OCI-LY1 (cell line): ENCODE data around the gene SERINC5.
"Not testable (repeated sequence)": the region's sequence is repeated elsewhere in the genome, so short reads cannot be mapped to it uniquely, and the experiment has no call there.

Experiments
- H2AFZ ChIP-seq: fragments of 200-600 bp; sonication (generic), shearing (Covaris generic); 2 replicates; pipeline ENCODE4 v1.6.0; 2014; ENCODE audit warnings: antibody characterized with exemption, mild to moderate bottlenecking, low read length
- H3F3A ChIP-seq: fragments of 200-600 bp; sonication (generic), shearing (Covaris generic); 2 replicates; pipeline ENCODE4 v1.6.0; 2014; ENCODE audit warnings: mild to moderate bottlenecking, antibody characterized with exemption, low read length, moderate library complexity; ENCODE audit not compliant: insufficient read depth
- H3K27ac ChIP-seq: fragments of 200-600 bp; sonication (generic); 2 replicates; pipeline ENCODE4 v1.5.1; 2014; ENCODE audit warnings: low read length, mixed run types, mild to moderate bottlenecking, low read depth; ENCODE audit not compliant: poor library complexity, severe bottlenecking
- H3K27me3 ChIP-seq: fragments of 200-600 bp; sonication (generic); 2 replicates; pipeline ENCODE4 v1.6.0; 2014; ENCODE audit warnings: antibody characterized with exemption, mild to moderate bottlenecking, low read length, moderate library complexity; ENCODE audit not compliant: insufficient read depth
- H3K36me3 ChIP-seq: fragments of 200-600 bp; sonication (generic); 2 replicates; pipeline ENCODE4 v1.6.1; 2014; ENCODE audit warnings: mild to moderate bottlenecking, antibody characterized with exemption, low read length, moderate library complexity, mixed read lengths; ENCODE audit not compliant: insufficient read depth
- H3K4me1 ChIP-seq: fragments of 200-600 bp; sonication (generic); 2 replicates; pipeline ENCODE4 v1.5.1; 2014; ENCODE audit warnings: mild to moderate bottlenecking, low read length, moderate library complexity; ENCODE audit not compliant: insufficient read depth, severe bottlenecking
- H3K4me2 ChIP-seq: fragments of 200-600 bp; sonication (generic), shearing (Covaris generic); 2 replicates; pipeline ENCODE4 v1.6.1; 2014; ENCODE audit warnings: low read length
- H3K4me3 ChIP-seq: fragments of 200-600 bp; sonication (generic); 2 replicates; pipeline ENCODE4 v1.5.1; 2014; ENCODE audit warnings: low read length, low read depth, mild to moderate bottlenecking, mixed read lengths; ENCODE audit not compliant: poor library complexity, severe bottlenecking
- H3K79me2 ChIP-seq: fragments of 200-600 bp; shearing (Covaris generic); 2 replicates; pipeline ENCODE4 v1.6.1; 2016; ENCODE audit warnings: mixed run types, low read length, mixed read lengths; ENCODE audit not compliant: insufficient read depth
- H3K9ac ChIP-seq: fragments of 200-600 bp; sonication (generic), shearing (Covaris generic); 2 replicates; pipeline ENCODE4 v1.6.1; 2014; ENCODE audit warnings: mild to moderate bottlenecking, low read length, mixed read lengths
- H3K9me2 ChIP-seq: fragments of 200-600 bp; sonication (generic), shearing (Covaris generic); 2 replicates; pipeline ENCODE4 v1.6.1; 2014; ENCODE audit warnings: low read depth, mild to moderate bottlenecking, low read length, mixed read lengths
- H3K9me3 ChIP-seq: fragments of 200-600 bp; shearing (Covaris generic); 2 replicates; pipeline ENCODE4 v1.6.1; 2014; ENCODE audit warnings: low read length, mixed read lengths
- H4K20me1 ChIP-seq: fragments of 200-600 bp; sonication (generic), shearing (Covaris generic); 2 replicates; pipeline ENCODE4 v1.6.0; 2016; ENCODE audit warnings: mild to moderate bottlenecking, low read length; ENCODE audit not compliant: insufficient read depth
- CTCF ChIP-seq: fragments of 200-600 bp; sonication (generic), shearing (Covaris generic); IDR thresholded peaks from 2 replicates; pipeline ENCODE4 v1.5.1; 2017; ENCODE audit warnings: mild to moderate bottlenecking, antibody characterized with exemption, low read length, moderate library complexity, mixed read lengths
- EZH2 ChIP-seq: fragments of 200-600 bp; sonication (generic), shearing (Covaris generic); IDR thresholded peaks from 2 replicates; pipeline ENCODE4 v1.8.0; 2017; ENCODE audit warnings: borderline replicate concordance, mixed run types, mild to moderate bottlenecking, antibody characterized with exemption, low read length, moderate library complexity, mixed read lengths

The SERINC5 gene

GRCh38 chr5:80277191-80277590 lies 21.3 kb upstream of the SERINC5 start:
- no peak for TF ChIP-seq CTCF
- TF ChIP-seq EZH2 = no peak
- Histone ChIP-seq H3K27ac (no peak overlapping the region), H3K9ac (no peak overlapping the region), H3K36me3 (no peaks in the 10 kb centered on the region), H3K4me3 (no peak overlapping the region), H3K9me3 (no peaks in the 10 kb centered on the region), H3K4me1 (peaks cover 5% of the 10 kb centered on the region), H2AFZ (no peak overlapping the region), H3F3A (no peaks in the 10 kb centered on the region), H4K20me1 (no peaks in the 10 kb centered on the region), H3K9me2 (no peaks in the 10 kb centered on the region), H3K4me2 (no peak overlapping the region), H3K27me3 (no peaks in the 10 kb centered on the region), H3K79me2 (no peaks in the 10 kb centered on the region)

- Histone ChIP-seq H3K79me2 (no peaks in the 10 kb centered on the region), H3K4me3 (no peak overlapping the region), H3K4me1 (peaks cover 13% of the 10 kb centered on the region), H3K27ac (no peak overlapping the region), H3K27me3 (no peaks in the 10 kb centered on the region), H3F3A (no peaks in the 10 kb centered on the region), H3K4me2 (no peak overlapping the region), H2AFZ (no peak overlapping the region), H3K9ac (no peak overlapping the region), H3K36me3 (no peaks in the 10 kb centered on the region), H3K9me2 (no peaks in the 10 kb centered on the region), H3K9me3 (no peaks in the 10 kb centered on the region), H4K20me1 (no peaks in the 10 kb centered on the region)
- TF ChIP-seq EZH2 (no peak), CTCF (no peak)
These were observed 20.3 kb upstream of the SERINC5 start for GRCh38 chr5:80276186-80276585.

- H3K27me3 ChIP-seq = no peaks in the 10 kb centered on the region
- H3K4me2 ChIP-seq = no peak overlapping the region
- H3F3A ChIP-seq = peaks cover 2% of the 10 kb centered on the region; the same call in 1 of the 2 replicates
- no peaks in the 10 kb centered on the region for H4K20me1 ChIP-seq
- H3K27ac ChIP-seq = peak overlapping the region; percentile 35
- H2AFZ ChIP-seq = no peak overlapping the region
- TF ChIP-seq CTCF (peak; percentile 93), EZH2 (no peak)
- H3K4me3 ChIP-seq = no peak overlapping the region
- no peaks in the 10 kb centered on the region for H3K79me2 ChIP-seq
- H3K9me3 ChIP-seq = no peaks in the 10 kb centered on the region
- peaks cover 21% of the 10 kb centered on the region for H3K4me1 ChIP-seq
- H3K9me2 ChIP-seq = no peaks in the 10 kb centered on the region
- no peaks in the 10 kb centered on the region for H3K36me3 ChIP-seq
- no peak overlapping the region for H3K9ac ChIP-seq
These were observed 19.5 kb upstream of the SERINC5 start for GRCh38 chr5:80275347-80275746.

GRCh38 chr5:80270543-80270942 lies 14.7 kb upstream of the SERINC5 start:
- H3K4me2 ChIP-seq = peak overlapping the region; percentile 51
- not testable (repeated sequence) for H2AFZ ChIP-seq, H4K20me1 ChIP-seq, H3K27me3 ChIP-seq, H3K79me2 ChIP-seq, H3K4me3 ChIP-seq, H3F3A ChIP-seq, H3K9me3 ChIP-seq, H3K9me2 ChIP-seq, H3K36me3 ChIP-seq
- H3K9ac ChIP-seq = peak overlapping the region; percentile 32
- H3K27ac ChIP-seq = peak overlapping the region; percentile 96
- peaks cover 39% of the 10 kb centered on the region for H3K4me1 ChIP-seq
